MCF 10A (cell line): ENCODE results near the gene BICD1. TPM values are rescaled to one million over a fixed set of nuclear protein-coding genes. Genes with fewer than 3 reads are reported as not detected.

Source experiments
- BruUV-seq: library from RNA; stranded (reverse); fragments of 400-500 nt; replicated peaks from 2 replicates; lab custom pipeline; 2021; lab: Mats Ljungman, UMichigan
- CTCF ChIA-PET: fragments of 300-600 bp; sonication (Branson Sonifier 250); formaldehyde crosslinking; extraction: SDS; loops from one replicate; lab custom pipeline; 2021; ENCODE audit warnings: antibody characterized with exemption, inconsistent platforms; lab: Yijun Ruan, JAX
- POLR2A ChIA-PET: fragments of 300-600, 350-650 bp; sonication (Branson Sonifier 250); formaldehyde crosslinking; extraction: SDS; loops from one replicate; lab custom pipeline; 2020; ENCODE audit warnings: antibody characterized with exemption, inconsistent platforms; lab: Yijun Ruan, JAX
- DNase-seq: peaks from one replicate; pipeline ENCODE4 v3.0.0-alpha.2; 2018; ENCODE audit not compliant: unreplicated experiment
- H3K27ac Mint-ChIP-seq: one replicate; pipeline ENCODE4 v1.8.0; 2022; ENCODE audit warnings: mild to moderate bottlenecking, low read depth, mixed read lengths; ENCODE audit not compliant: unreplicated experiment
- H3K27me3 Mint-ChIP-seq: one replicate; pipeline ENCODE4 v1.8.0; 2022; ENCODE audit warnings: mixed read lengths; ENCODE audit not compliant: insufficient read depth, unreplicated experiment
- H3K36me3 Mint-ChIP-seq: one replicate; pipeline ENCODE4 v1.8.0; 2022; ENCODE audit warnings: mild to moderate bottlenecking, moderate library complexity, mixed read lengths; ENCODE audit not compliant: insufficient read depth, unreplicated experiment
- H3K4me1 Mint-ChIP-seq: one replicate; pipeline ENCODE4 v1.8.0; 2022; ENCODE audit warnings: mixed read lengths; ENCODE audit not compliant: insufficient read depth, unreplicated experiment
- H3K4me3 Mint-ChIP-seq: one replicate; pipeline ENCODE4 v1.8.0; 2022; ENCODE audit warnings: mild to moderate bottlenecking, moderate library complexity, mixed read lengths; ENCODE audit not compliant: unreplicated experiment
- H3K9me3 Mint-ChIP-seq: one replicate; pipeline ENCODE4 v1.8.0; 2022; ENCODE audit warnings: mixed read lengths; ENCODE audit not compliant: unreplicated experiment
- intact Hi-C: fragments of 100-400 bp; cut with micrococcal nuclease; formaldehyde crosslinking; loops from 2 replicates; pipeline ENCODE4 v1.14.1; 2022
- total RNA-seq: library from RNA; stranded (reverse); gene quantifications from 2 replicates; pipeline ENCODE4 v1.2.3, GENCODE V29; 2022
- TF ChIP-seq, protein P1 (sequence below): fragments of 200-600 bp; IDR thresholded peaks from one replicate; pipeline ENCODE4 v1.8.0; 2022; ENCODE audit warnings: antibody characterized with exemption, mild to moderate bottlenecking; ENCODE audit not compliant: unreplicated experiment

BICD1 gene
- total RNA-seq, 1 experiment from 2014 or later = 49.3 TPM

DNA sequence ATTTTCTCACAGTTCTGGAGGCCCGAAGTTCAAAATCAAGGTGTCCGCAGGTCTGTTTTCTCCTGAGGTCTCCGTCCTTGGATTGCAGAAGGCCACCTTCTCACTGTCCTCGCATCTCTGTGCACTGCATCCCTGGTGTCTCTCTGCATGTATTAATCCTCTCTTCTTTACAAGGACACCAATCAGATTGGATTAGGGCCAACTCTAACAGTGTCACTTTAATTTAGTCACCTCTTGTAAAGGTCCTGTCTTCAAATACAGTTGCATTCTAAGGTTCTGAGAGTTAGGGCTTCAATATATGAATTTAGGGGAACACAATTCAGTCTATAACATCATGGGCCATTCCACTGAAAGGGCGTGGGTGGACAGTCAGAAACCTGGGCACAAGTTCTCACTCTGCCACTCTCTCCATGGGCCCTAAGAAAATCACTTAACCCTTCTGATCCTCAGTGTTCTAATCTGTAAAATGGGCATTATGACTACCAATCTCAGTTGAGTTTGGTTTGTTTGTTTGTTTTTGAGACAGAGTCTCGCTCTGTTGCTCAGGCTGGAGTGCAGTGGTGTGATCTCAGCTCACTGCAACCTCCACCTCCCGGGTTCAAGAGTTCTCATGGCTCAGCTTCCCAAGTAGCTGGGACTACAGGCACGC is 251.1 kb downstream of the BICD1 start:
- H3K4me1 Mint-ChIP-seq = no peaks in the 10 kb centered on the region
- no peak overlapping the region for H3K4me3 Mint-ChIP-seq
- no peaks in the 10 kb centered on the region for H3K36me3 Mint-ChIP-seq
- no peaks in the 10 kb centered on the region for H3K9me3 Mint-ChIP-seq
- H3K27ac Mint-ChIP-seq = no peak overlapping the region
- no peaks in the 10 kb centered on the region for H3K27me3 Mint-ChIP-seq
- TF ChIP-seq, protein P1, sequence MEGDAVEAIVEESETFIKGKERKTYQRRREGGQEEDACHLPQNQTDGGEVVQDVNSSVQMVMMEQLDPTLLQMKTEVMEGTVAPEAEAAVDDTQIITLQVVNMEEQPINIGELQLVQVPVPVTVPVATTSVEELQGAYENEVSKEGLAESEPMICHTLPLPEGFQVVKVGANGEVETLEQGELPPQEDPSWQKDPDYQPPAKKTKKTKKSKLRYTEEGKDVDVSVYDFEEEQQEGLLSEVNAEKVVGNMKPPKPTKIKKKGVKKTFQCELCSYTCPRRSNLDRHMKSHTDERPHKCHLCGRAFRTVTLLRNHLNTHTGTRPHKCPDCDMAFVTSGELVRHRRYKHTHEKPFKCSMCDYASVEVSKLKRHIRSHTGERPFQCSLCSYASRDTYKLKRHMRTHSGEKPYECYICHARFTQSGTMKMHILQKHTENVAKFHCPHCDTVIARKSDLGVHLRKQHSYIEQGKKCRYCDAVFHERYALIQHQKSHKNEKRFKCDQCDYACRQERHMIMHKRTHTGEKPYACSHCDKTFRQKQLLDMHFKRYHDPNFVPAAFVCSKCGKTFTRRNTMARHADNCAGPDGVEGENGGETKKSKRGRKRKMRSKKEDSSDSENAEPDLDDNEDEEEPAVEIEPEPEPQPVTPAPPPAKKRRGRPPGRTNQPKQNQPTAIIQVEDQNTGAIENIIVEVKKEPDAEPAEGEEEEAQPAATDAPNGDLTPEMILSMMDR = no peak
- CTCF ChIA-PET = interaction anchor here (0.6 to 1.8 kb wide), 3 partner anchors 251 to 318 kb away, joined by 3 to 6 read pairs (median 3); partner anchors contain the start of gene BICD1
- POLR2A ChIA-PET = no interaction called here
- DNase-seq = no peak
- intact Hi-C loops = no loop called here
- BruUV-seq = no TSS peak

GRCh38 chr12:32360956-32361355 is 254.3 kb downstream of the BICD1 start:
- DNase-seq = no peak
- H3K4me1 Mint-ChIP-seq = peaks cover 5% of the 10 kb centered on the region
- H3K4me3 Mint-ChIP-seq = no peak overlapping the region
- CTCF ChIA-PET = interaction anchor here (0.6 to 1.6 kb wide), 3 partner anchors 262 to 659 kb away, joined by 3 to 7 read pairs (median 5); no protein-coding TSS in a partner anchor
- H3K27me3 Mint-ChIP-seq = no peaks in the 10 kb centered on the region
- no TSS peak for BruUV-seq
- TF ChIP-seq, protein P1 = no peak
- H3K36me3 Mint-ChIP-seq = no peaks in the 10 kb centered on the region
- POLR2A ChIA-PET = interaction anchor here (1.0 kb wide), 1 partner anchor 291 kb away, joined by 3 read pairs; no protein-coding TSS in a partner anchor
- H3K27ac Mint-ChIP-seq = no peak overlapping the region
- no peaks in the 10 kb centered on the region for H3K9me3 Mint-ChIP-seq
- intact Hi-C loops = no loop called here

DNA sequence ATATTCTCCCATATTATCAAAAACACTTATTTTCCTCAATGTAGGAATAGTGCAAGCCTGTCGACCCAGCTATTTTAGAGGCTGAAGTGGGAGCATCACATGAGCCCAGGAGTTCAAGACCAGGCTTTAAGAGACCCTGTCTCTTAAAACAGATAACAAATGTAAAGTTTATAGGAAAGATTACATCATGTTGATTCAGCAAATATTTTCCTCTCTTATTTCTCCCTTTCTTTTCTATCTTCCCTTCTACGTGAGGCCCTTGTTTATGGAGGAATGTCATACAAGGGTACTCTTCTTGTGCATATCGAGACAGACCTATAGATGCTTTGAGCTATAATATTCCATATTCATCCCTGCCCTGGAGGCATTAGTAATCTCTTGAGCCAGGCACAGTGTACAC is 256.2 kb downstream of the BICD1 start:
- TF ChIP-seq, protein P1 = no peak
- Mint-ChIP-seq H3K27ac (no peak overlapping the region), H3K36me3 (no peaks in the 10 kb centered on the region), H3K4me1 (peaks cover 5% of the 10 kb centered on the region), H3K27me3 (no peaks in the 10 kb centered on the region), H3K4me3 (no peak overlapping the region), H3K9me3 (no peaks in the 10 kb centered on the region)
- intact Hi-C loops = no loop called here
- no TSS peak for BruUV-seq
- CTCF ChIA-PET = interaction anchor here (0.5 to 1.8 kb wide), 7 partner anchors 19 to 309 kb away, joined by 3 to 4 read pairs (median 4); no protein-coding TSS in a partner anchor
- POLR2A ChIA-PET = interaction anchor here (0.7 to 1.0 kb wide), 2 partner anchors 36 to 308 kb away, joined by 3 to 5 read pairs; no protein-coding TSS in a partner anchor
- no peak for DNase-seq

DNA sequence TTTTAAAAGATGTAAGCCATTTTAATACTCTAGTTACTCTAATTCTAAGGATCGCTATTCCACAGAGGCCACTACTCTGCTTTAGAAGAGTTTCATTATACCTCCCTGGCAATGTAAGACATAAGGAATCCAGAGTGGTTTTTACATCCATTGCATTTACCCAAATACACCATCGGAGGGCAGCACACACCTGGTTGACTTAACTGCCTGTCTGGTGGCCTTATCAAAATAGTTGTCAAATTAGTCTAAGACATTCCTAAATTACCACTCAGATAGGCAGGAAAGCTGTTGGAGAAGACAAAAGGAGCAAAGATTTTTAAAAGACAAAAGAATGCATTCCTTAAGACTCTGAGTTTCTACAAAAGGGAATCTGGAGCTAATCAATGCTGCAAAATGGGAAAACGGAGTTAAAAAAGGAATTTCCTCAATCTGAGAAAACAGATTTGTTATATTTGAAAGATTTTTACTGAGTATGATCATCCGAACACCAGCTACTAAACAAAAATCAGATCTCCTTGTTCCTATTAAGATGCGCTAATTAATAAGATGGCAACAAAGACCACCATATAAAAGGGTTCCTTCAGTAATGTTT is 258.9 kb downstream of the BICD1 start:
- intact Hi-C loops = loop anchor here (1.0 to 2.0 kb wide), 4 partner anchors 89 to 389 kb away; partner anchors contain the start of gene YARS2
- no peaks in the 10 kb centered on the region for H3K36me3 Mint-ChIP-seq
- ChIA-PET CTCF (interaction anchor here (0.5 to 8.0 kb wide), 40 partner anchors 8 to 1666 kb away, joined by 3 to 97 read pairs (median 3); no protein-coding TSS in a partner anchor), POLR2A (interaction anchor here (0.6 to 2.0 kb wide), 8 partner anchors 33 to 1058 kb away, joined by 3 to 7 read pairs (median 3); partner anchors contain the start of genes FGD4 and YARS2)
- BruUV-seq = no TSS peak
- H3K27me3 Mint-ChIP-seq = no peaks in the 10 kb centered on the region
- no peak overlapping the region for H3K4me3 Mint-ChIP-seq
- H3K27ac Mint-ChIP-seq = no peak overlapping the region
- TF ChIP-seq, protein P1 = peak; percentile 85
- H3K9me3 Mint-ChIP-seq = no peaks in the 10 kb centered on the region
- peaks cover 5% of the 10 kb centered on the region for H3K4me1 Mint-ChIP-seq
- DNase-seq = peak; percentile 81
